IPS-11a (cell line): Measurements from ENCODE around the gene DAB2IP.
A peak's percentile ranks its signal among the peaks of the same experiment; 100 is the strongest.

Experiments used
- H3K4me3 ChIP-seq: one replicate; pipeline ENCODE4 v1.5.1; 2013; ENCODE audit warnings: low read depth, low read length, control low read depth

DAB2IP gene

DNA sequence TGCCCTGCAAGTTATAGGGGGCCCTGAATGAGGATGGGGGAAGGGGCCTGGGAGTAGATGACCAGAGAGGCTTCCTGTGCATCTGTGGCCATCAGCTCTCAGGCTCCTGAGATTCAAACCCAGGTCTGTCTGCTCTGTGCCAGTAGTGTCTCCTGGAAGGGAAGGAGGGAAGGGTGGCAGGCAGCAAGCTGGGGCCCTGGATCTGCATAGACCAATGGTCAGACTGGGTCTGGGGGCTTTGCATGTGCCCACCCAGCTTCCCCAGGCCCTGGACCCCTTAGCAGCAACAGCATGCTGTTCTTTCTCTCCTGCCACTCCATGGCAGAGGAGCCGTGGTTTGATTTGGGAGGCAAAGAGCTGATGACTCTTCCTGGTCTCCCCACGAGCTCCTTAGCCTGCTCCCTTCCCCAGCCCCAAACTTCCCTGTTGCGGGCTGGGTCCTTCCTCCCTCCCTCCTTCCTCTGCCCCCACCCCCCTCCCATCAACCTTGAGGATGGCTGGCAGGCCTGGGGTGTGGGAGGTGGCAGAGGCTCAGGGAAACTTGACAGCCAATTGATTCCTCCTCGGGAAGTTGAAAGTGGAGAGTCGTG is 31.6 kb downstream of the DAB2IP start:
- no peak overlapping the region for H3K4me3 ChIP-seq

DNA sequence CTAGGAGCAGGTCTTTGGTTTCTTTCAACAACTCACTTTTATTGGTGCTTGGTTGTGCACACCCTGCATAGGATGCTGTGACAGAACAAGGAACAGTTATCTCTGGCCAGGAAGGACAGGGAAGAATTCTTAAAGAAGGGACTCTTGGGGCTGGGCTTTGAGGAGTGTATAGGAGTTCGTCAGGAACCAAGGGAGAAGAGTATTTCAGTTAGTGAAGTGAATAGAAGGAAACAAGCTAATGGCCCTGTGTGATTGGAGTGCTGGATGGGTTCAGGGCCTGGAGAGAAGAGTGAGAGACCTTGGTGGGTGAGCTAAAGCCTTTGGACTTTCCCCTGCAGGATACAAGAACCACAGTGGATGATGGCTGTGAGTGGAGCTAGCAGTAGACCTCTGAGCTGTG is 32.2 kb downstream of the DAB2IP start:
- no peak overlapping the region for H3K4me3 ChIP-seq

DNA sequence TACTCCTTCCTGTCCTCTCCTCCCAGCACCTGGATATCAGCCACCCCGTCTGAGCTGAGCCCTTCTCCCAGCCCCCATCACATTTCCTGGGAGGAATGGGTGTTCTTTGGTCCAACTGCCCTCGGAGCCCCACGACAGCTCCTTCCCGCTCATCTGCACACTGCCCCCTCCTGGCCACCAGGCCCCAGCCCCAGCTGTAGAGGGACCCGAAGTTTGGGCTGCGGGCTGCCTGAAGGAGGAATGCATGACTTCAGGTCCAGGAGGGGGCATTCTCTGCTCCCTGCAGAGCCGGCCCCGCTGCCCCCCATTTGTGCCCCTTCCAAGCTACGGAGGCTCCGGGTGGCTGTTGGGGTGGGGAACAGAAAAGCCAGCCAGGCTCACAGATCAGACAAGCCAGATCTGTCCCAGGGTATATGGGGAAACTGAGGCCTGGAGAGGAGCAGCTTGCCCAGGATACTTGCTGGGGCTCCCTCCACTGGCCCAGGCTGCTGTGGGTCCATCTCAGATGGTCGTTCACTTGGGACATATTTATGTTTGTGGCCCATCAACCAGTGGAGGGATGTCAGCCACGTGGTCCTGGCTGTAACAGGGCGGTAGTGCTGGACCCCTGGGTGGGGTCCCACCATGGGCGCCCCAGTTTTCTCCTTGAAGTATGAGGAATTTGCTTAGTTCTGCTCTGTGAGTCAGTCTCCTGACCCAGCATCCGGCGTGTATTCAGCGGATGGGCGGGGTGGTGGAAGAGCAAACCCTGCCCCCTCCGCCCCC is 33.1 kb downstream of the DAB2IP start:
- no peak overlapping the region for H3K4me3 ChIP-seq

DNA sequence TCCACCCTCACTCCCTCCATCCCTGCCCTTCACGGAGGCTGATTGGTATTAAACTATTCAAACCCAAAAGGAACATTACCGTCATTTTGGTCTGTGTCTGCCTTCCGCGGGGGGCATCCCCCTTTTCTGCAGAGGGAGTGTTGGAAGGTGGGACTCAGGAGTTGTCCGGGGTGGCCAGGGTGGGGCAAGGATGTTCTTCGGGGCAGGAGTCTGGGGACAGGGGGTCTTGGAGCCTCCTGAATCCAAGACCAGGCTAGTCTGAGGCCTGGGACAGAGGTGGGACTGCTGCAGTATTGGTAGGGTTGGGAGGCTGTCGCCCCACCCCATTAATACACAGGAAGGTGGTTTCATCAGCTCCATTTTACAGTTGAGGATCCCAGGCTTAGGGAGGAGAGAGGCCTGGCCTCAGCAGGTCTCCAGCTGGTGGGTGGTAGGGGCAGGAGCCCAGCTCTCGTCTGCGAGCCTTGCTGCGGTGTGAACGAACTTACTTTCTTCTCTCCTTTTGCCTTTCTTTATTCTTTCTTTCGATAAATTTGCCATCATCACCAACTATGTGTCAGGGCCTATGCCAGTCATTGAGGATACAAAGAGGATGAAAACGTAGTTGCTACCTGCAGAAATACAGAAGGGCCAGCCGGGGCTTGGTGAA is 33.8 kb downstream of the DAB2IP start:
- H3K4me3 ChIP-seq = no peak overlapping the region

DNA sequence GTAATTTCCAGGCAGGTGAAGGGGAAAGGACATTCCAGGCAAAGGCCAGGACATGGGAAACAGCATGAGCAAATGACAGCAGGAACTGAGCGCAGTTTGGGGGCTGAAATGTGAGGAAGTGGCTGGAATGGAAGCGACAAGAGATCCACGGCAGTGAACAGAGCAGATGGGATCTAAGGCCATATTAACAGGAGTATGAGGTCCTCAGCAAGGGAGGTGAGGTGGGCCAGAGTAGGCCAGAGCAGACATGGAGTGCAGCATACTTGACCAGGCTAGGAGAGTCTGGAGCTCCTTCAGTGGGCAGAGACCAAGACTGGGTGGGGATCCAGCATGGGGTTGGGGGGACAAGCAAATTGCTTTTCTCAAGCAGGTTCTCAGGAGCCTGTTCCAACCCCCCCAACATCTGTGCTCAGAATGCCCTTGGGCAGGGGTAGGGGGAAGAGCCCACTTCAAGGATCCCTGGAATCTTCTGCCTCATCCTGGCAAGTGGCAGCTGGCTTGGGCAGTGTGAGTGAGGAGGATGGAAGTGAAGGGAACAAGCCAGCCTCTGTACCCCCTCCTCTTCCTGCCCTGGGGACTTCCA is 34.5 kb downstream of the DAB2IP start:
- no peak overlapping the region for H3K4me3 ChIP-seq

DNA sequence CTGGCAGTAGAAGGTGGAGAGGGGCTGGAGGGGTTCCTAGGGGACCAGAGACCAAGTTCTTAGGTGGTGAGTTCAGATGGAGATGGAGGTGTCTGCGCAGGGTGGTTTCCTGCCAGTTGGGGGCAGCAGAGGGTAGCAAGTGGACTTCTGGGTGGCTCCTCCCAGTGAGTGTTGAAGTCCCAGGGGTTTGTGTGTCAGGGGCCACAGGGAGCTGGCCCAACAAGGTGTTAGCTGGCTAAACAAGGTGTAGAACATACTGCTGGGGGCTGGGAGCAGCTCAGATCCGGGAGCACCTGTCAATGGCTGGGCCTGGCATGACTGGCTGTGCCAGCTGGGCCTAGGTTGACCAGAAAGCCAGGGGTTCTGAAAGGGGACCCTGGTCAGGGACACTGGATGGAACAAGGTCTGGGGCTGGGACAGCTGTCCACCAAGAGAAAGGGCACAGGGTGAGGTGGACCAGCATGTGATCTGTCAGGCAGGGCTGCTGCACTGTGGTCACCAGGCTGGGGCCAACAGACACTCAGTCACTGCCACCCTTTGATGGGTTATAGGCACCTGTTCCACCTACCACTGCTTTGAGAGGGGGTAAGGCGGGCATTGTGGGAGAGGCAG is 35.6 kb downstream of the DAB2IP start:
- H3K4me3 ChIP-seq = no peak overlapping the region

DNA sequence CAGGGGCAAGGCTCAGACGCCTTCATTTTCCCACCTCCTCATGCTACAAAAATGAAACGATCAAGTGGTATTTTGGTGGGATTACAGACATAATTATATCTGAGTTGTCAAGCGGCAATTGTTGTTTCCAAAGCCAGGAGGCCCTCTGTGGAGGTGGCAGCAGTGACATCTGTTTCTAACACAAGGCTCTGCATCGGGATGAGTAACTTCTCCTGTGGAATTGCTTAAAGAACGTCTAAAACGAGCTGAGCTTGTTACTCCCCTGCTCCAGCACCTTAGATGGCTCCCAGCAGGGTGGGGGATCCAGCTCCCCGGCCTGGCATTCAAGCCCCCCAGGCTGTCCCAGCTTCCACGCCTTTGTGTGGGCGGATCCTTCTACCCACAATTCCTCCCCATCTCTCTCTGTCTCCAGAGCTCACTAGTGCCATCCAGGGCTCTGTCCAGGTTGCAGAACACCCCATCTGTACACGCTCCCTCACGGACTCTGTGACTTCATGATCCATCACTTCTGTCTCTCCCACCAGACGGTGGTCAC is 36.8 kb downstream of the DAB2IP start:
- no peak overlapping the region for H3K4me3 ChIP-seq

DNA sequence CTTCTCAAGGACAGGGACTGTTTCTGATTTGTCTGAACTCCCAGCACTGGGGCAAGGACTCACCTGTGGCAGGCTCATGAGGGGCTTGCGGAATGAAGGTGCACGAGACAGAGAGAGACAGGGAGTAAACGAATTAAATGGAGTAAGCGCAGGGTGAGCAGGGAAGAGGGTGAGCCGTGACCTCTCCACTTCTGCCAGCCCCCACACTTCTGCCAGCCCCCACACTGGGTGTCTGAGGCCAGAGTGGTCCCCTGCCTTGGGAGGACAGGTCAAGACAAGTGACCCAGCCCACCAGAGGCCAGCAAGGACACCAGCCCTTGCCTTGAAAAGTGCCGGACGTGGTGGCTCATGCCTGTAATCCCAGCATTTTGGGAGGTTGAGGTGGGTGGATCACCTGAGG is 37.2 kb downstream of the DAB2IP start:
- H3K4me3 ChIP-seq = no peak overlapping the region

DNA sequence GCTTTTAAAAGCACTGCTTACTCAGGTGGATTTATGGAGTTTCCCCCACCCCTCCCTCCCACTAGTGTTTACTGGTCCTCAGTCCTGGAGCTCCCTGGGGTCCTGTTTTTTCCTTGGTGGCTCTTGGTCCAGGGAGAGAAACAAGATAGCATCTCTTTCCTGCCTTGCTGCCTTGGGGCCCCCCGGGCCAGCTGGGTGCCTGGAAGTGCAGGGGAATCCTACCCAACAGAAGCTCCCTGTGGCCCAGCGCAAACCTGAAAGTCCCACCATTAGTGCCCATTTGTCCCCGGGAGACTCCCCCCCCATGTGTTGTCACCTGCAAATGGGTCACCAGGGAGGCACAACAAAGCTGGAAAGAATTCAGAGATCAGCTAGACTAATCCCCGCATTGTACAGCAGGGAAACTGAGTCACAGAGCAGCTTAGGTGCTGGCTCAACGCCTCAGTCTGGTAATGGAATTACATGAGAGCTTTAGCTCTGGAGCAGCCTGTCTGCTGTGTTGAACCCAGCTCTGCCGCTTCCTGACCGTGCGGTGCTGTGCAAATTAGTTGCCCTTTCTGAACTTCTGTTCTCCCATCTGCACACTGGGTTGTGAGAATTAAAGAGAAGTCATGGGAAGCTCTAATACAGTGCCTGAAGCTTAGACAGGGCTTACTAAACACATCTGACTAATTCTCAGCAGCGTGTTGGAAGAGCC is 38.2 kb downstream of the DAB2IP start:
- no peak overlapping the region for H3K4me3 ChIP-seq

DNA sequence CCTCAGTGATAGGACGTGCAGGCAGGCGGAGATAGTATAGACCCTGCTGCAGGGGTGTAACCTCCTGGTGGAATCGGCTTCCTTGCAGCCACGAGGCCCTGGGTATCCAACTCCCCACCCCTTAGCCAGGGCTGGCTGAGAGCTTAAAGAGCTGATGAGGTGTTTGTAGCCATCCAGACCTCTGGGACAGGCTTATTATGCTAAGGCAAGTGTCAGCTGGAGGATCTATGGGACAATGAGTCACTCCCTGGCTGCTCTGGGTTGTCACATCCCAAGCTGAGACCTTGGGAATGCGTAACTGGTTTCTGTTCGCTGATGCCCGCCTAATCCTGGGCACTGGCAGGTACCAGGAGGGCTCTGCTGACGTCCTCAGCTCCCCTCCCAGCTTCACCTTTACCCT is 38.9 kb downstream of the DAB2IP start:
- no peak overlapping the region for H3K4me3 ChIP-seq

DNA sequence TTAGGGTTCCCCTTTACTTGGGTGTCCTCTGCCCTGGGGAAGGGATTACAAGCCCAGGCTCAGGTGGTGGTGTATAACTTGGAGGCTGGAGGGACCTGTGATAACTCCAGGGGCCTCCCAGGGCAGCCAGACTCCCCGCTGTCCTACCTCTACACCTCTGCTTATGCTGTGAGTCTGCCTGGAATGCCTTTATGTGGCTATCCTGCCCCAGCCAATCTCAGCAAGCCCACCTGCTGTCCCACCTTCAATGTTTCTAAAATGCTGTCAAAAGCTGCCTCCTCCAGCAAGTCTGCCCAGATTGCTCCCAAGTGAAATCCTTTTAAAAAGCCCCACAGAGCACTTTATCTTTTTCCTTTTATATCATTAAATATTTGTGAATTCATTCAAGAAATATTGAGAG is 39.3 kb downstream of the DAB2IP start:
- H3K4me3 ChIP-seq = no peak overlapping the region

DNA sequence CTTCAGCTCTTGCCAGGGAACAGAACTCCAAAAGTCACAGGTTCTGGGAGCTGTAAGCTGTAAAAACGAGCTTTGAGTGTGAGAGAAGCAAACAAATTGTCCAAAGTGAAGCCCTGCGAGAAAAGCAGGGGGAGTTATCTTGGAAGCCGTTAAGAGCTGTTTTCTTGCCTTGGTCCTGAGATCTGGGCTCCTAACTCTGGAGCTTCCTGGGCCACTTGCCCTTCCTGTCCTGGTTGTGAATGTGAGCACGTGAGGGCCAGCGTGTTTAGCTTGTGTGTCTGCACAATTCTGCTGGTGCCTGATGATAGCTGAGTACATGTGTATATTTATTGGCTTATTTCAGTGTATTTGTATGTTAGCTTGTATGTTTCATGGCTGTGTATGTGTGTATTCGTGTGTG is 40.5 kb downstream of the DAB2IP start:
- H3K4me3 ChIP-seq = no peak overlapping the region

DNA sequence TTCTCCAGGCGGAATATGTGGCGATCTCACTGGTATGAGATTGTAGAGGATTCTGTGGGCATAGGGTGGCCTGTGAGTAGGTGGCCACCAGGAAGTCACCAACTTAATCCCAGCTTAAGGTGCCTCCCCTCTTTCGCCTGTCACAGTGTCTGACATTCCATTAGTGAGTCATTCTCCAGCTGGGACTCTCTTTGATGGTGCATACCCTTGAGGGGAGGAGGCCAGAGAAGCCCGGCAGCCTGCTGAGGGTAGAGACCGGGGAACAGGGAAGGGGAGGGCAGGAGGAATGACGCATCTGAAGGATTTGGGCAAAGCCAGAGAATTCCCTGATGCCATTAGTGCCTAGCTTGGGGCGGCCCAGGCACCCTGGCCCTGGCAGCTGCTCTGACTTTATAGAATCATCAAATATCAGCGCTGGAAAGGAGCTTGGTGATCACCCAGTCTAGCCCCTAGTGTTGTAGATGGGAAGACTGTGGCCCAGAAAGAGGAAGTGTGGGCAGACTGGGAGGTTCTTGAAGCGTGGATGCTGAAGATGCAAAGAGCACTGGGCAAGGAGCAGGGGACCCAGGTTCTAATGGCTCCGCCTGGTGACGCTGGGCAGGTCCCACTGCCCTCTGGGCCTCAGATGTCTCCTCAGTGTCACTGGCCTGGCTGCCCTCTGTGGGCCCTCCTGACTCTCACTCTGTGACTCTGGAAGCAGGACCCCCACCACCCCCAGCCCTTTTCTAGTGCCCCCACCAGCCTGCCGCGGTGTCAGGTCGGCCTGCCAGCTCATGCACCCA is 41.4 kb downstream of the DAB2IP start:
- H3K4me3 ChIP-seq = no peak overlapping the region

DNA sequence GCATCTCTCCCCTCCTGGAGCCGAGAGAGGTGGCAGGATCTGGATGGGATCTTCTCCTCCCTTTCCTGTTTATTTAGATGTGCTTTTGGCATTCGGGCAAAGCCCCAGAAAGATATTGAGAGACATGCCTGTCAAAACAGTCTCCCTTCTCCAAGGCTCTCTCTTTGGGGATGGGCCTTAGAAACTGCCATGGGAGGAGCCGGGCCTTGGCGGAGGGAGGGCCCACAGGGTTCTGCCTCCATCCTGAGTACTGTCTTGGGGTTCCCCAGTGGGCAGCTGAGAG is 41.9 kb downstream of the DAB2IP start:
- no peak overlapping the region for H3K4me3 ChIP-seq

DNA sequence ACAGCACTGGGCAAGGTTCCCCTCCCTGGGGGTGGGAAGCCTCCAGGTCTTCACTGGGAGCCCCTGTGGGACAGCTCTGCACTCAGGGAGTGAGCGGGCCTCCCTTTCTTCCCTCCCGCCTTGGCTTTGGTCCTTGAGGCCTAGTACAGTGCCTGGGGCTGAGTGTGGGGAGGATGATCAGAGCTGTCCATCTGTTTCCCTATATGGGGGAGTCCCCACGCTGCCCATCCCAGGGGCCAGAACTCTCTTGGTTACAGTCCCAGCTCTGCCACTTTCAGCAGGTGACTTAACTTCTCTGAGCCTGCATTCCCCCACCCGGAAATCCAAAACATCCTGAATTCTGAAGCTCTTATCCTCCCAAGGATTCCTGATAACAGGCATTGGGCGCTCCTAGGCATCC is 42.6 kb downstream of the DAB2IP start:
- no peak overlapping the region for H3K4me3 ChIP-seq

DNA sequence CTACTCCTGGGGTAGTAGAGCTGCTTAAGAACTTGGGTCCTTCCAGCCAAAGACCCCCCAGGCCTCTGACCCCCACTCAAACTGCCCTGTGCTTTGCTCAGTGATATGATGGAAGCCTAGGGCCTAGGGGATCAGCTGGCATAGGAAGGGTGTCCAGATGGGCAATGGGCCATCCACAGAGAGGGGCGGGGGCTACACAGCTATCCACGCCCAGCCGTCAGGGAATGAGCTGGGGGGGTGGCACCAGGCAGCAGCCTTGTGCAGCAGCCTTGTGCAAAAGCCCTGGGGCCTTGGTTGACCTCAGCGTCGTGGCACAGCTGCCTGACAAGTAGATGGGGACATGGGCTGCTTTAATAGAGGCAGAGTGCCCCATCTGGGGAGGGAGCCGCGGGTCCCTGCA is 43.2 kb downstream of the DAB2IP start:
- H3K4me3 ChIP-seq = no peak overlapping the region

DNA sequence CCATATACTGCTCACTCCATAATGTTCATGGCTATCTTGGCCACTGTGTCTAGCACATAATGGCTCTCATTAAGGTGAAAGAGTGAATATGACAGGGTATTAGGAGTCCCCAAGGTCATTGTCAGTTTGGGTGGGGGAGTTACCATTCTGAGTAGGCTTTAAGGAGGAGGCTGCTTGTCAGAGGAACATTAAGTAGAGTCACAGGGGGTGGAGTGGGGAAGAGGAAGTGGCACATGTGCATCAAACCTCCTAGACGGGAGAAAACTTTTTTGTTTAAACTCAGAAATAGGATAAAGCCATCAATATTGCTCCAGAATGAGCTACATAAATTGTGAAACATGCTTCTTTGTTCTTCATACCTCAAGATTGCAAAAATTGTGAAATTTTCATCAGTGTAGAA is 45.5 kb downstream of the DAB2IP start:
- no peak overlapping the region for H3K4me3 ChIP-seq

DNA sequence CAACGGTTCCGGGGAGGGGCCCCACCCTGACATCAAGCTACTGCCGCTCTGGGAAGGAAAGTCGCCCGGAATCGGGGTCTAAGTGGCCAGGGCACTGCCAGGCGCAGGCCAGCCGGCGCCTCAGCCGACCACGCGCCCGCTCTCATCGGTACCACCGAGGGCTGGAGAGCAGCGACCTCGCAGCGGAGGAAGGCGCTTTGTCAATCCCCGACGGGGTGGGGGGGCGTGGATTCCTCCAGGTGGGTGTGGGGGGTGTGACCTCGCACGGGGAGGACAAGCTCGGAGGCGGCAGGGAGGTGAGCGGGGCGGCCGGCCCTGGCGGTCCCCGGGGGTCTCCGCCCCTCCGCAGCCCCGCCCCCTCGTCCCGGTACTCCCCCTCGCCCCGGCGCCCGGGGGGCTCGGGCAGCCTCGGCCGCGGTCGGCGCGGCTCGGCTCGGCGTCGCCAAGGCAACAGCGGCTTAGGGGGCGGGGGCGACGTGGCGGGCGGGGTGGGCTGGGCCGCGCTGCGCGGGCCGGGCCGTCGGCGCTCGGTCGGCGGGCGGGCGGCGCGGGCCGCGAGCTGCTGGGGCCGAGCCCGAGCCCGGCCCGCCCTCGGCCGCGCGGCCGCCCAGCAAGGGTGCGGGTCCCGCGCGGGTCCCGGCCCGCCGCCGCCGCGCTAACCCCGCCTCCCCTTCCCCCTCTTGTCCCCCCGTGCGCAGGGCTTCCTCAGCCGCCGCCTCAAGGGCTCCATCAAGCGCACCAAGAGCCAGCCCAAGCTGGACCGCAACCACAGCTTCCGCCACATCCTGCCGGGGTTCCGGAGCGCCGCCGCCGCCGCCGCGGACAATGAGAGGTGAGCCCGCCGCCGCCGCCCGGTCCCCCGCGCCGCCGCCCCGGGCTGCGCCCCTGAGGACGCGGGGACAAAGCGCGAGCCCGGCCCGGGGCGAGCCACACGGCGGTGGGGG is 47.5 kb downstream of the DAB2IP start:
- peak overlapping the region; percentile 43 for H3K4me3 ChIP-seq

DNA sequence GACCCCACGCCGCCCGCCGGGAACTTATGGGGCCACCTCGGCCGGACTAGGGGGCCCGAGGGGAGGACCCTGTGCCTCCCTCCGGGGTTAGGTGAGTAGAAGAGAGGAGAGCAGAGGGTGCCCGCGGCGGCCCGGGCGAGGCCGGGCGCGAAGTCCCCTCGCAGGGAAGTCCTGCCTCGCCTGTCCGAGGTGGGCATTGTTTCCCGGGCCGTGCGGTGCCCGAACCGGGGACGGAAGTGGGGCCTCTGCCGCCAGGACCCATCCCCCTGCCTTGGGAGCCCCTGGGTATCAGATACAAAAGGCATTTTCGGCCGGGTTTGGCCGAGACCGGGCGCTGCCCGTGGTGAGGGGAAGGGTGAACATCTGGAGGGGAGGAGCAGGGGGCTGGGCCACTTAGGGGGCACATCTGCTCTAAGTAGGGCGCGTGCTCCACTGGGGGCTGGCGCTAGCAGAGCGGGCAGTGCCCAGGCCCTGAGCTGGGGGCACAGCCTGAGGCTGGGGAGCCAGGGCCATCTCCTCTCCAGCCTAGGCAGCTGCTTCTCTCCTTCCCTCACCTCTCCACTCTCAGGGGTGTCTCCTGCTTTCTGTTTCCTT is 48.2 kb downstream of the DAB2IP start:
- H3K4me3 ChIP-seq = peak overlapping the region; percentile 43
